ENCODE results near the gene TM2D3.

GRCh38 chr15:101642361-101642760 is 9.8 kb downstream of the TM2D3 start:
- TF ChIP-seq CTCF (IDR thresholded peaks at IDR 0.05) (no peak), POLR2A (IDR thresholded peaks at IDR 0.05; ENCODE audit: low read depth) (no peak)

Data from esophagus muscularis mucosa (tissue), 3 donors.